Neural cell (in vitro differentiated cells): ENCODE data around the gene CNGA3. TPM values are rescaled to one million over a fixed set of nuclear protein-coding genes. Genes with fewer than 3 reads are reported as not detected.

ENCODE experiments used
- H2AFZ ChIP-seq: fragments of 200-600, 300-800 bp; sonication (generic), shearing (Covaris generic); 2 replicates; pipeline ENCODE4 v1.6.0; 2014; ENCODE audit warnings: low read depth, mild to moderate bottlenecking, antibody characterized with exemption, low read length, moderate library complexity
- H3F3A ChIP-seq: fragments of 200-600 bp; shearing (Covaris generic); 2 replicates; pipeline ENCODE4 v1.6.1; 2016; ENCODE audit warnings: mild to moderate bottlenecking, moderate library complexity, mixed read lengths, antibody characterized with exemption, low read length; ENCODE audit not compliant: insufficient read depth, poor library complexity, severe bottlenecking
- H3K27ac ChIP-seq: fragments of 200-600, 300-800 bp; sonication (generic), shearing (Covaris generic); 2 replicates; pipeline ENCODE4 v1.5.1; 2014; ENCODE audit warnings: mild to moderate bottlenecking, low read length, moderate library complexity
- H3K27me3 ChIP-seq: fragments of 300-800, 200-600 bp; sonication (generic), shearing (Covaris generic); 2 replicates; pipeline ENCODE4 v1.6.0; 2014; ENCODE audit warnings: mild to moderate bottlenecking, low read depth, low read length, moderate library complexity; ENCODE audit not compliant: insufficient read depth
- H3K36me3 ChIP-seq: fragments of 300-800, 200-600 bp; sonication (generic), shearing (Covaris generic); 2 replicates; pipeline ENCODE4 v1.5.1; 2014; ENCODE audit warnings: mild to moderate bottlenecking, antibody characterized with exemption, low read length, moderate library complexity; ENCODE audit not compliant: insufficient read depth
- H3K4me2 ChIP-seq: fragments of 300-800, 200-600 bp; sonication (generic), shearing (Covaris generic); 2 replicates; pipeline ENCODE4 v1.6.0; 2014; ENCODE audit warnings: mild to moderate bottlenecking, low read length
- H3K4me3 ChIP-seq: fragments of 300-800, 200-600 bp; sonication (generic), shearing (Covaris generic); 2 replicates; pipeline ENCODE4 v1.5.1; 2014; ENCODE audit warnings: mild to moderate bottlenecking, low read length, moderate library complexity
- H3K79me2 ChIP-seq: fragments of 200-600 bp; shearing (Covaris generic); replicated peaks from 2 replicates; pipeline ENCODE4 v1.6.0; 2014; ENCODE audit warnings: mild to moderate bottlenecking, low read length, moderate library complexity; ENCODE audit not compliant: insufficient read depth
- H3K9ac ChIP-seq: fragments of 300-800, 200-600 bp; sonication (generic), shearing (Covaris generic); 2 replicates; pipeline ENCODE4 v1.6.1; 2016; ENCODE audit warnings: mild to moderate bottlenecking, low read length, mixed read lengths
- H3K9me2 ChIP-seq: fragments of 200-600 bp; shearing (Covaris generic); 2 replicates; pipeline ENCODE4 v1.6.1; 2016; ENCODE audit warnings: mild to moderate bottlenecking, low read length, mixed read lengths; ENCODE audit not compliant: insufficient read depth
- H3K9me3 ChIP-seq: fragments of 200-600, 300-800 bp; sonication (generic), shearing (Covaris generic); 2 replicates; pipeline ENCODE4 v1.6.1; 2016; ENCODE audit warnings: mild to moderate bottlenecking, mixed run types, low read length, moderate library complexity, mixed read lengths
- H4K20me1 ChIP-seq: fragments of 200-600 bp; shearing (Covaris generic); 2 replicates; pipeline ENCODE4 v1.6.1; 2016; ENCODE audit warnings: mild to moderate bottlenecking, mixed run types; ENCODE audit not compliant: insufficient read depth
- EP300 ChIP-seq: fragments of 450-650 bp; conservative IDR thresholded peaks from 2 replicates; pipeline ENCODE4 v1.6.1; 2014; ENCODE audit warnings: antibody characterized with exemption, mild to moderate bottlenecking, moderate library complexity; ENCODE audit not compliant: poor library complexity, severe bottlenecking
- EZH2 ChIP-seq: fragments of 200-600, 300-800 bp; shearing (Covaris generic), sonication (generic); IDR thresholded peaks from 2 replicates; pipeline ENCODE4 v1.6.1; 2014; ENCODE audit warnings: antibody characterized with exemption, low read length, borderline replicate concordance, mild to moderate bottlenecking; ENCODE audit not compliant: insufficient read depth, poor library complexity, severe bottlenecking
- MXI1 ChIP-seq: fragments of 450-650 bp; conservative IDR thresholded peaks from 2 replicates; pipeline ENCODE4 v1.6.1; 2014; ENCODE audit warnings: antibody characterized with exemption, mild to moderate bottlenecking; ENCODE audit not compliant: poor library complexity, severe bottlenecking
- POLR2AphosphoS5 ChIP-seq: IDR thresholded peaks from 2 replicates; pipeline ENCODE4 v1.6.1; 2012
- RAD21 ChIP-seq: fragments of 450-650 bp; conservative IDR thresholded peaks from 2 replicates; pipeline ENCODE4 v1.6.1; 2014; ENCODE audit warnings: antibody characterized with exemption, mild to moderate bottlenecking, moderate library complexity
- SMC3 ChIP-seq: fragments of 450-650 bp; conservative IDR thresholded peaks from 2 replicates; pipeline ENCODE4 v1.6.1; 2014; ENCODE audit warnings: antibody characterized with exemption, mild to moderate bottlenecking, moderate library complexity; ENCODE audit not compliant: poor library complexity
- TAF1 ChIP-seq: IDR thresholded peaks from 2 replicates; pipeline ENCODE4 v1.6.1; 2012; ENCODE audit warnings: low read depth
- polyA plus RNA-seq: library from polyadenylated mRNA; depleted of rRNA; stranded (reverse); fragments of >200 nt; gene quantifications from 2 replicates; pipeline ENCODE4 v1.2.3, GENCODE V29; 2014
- TF ChIP-seq, protein P1 (sequence below): fragments of 450-650 bp; IDR thresholded peaks from 2 replicates; pipeline ENCODE4 v1.5.1; 2014; ENCODE audit warnings: antibody characterized with exemption, mild to moderate bottlenecking, moderate library complexity; ENCODE audit not compliant: poor library complexity, severe bottlenecking
- TF ChIP-seq, protein P2 (sequence below): IDR thresholded peaks from 2 replicates; pipeline ENCODE4 v1.6.1; 2012; ENCODE audit warnings: borderline replicate concordance

Gene CNGA3
- polyA plus RNA-seq, 1 donor from 2014 or later: 0.64 TPM

DNA sequence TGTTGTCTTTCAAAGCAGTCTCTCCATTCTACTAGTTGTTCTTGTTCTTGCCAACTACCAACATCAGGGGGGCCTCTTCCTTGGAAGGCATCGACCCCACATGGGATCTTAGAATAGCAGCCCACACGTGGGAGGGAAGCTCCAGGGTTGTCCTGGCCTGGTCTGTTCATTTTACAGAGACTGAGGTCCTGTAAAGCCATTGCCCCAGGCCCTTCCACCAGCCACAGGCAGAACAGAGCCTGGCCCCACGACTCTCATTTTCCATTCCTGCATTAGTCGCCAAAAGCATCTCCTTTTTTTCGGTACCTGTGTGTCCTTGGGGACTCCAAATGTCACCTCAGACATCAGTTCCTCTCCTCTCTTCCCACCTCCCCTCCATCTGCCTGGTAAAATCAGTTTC, 28.0 kb downstream of the CNGA3 start:
- no peak overlapping the region for H3K9ac ChIP-seq
- H3K36me3 ChIP-seq: no peaks in the 10 kb centered on the region
- no peaks in the 10 kb centered on the region for H3F3A ChIP-seq
- H3K27ac ChIP-seq: no peak overlapping the region
- no peak overlapping the region for H3K4me2 ChIP-seq
- no peaks in the 10 kb centered on the region for H3K9me2 ChIP-seq
- H3K79me2 ChIP-seq: no peaks in the 10 kb centered on the region
- H3K4me3 ChIP-seq: no peak overlapping the region
- H3K27me3 ChIP-seq: no peaks in the 10 kb centered on the region
- H2AFZ ChIP-seq: no peak overlapping the region
- H3K9me3 ChIP-seq: no peaks in the 10 kb centered on the region
- no peaks in the 10 kb centered on the region for H4K20me1 ChIP-seq
- TF ChIP-seq MXI1: no peak
- TF ChIP-seq EP300: no peak
- no peak for TF ChIP-seq TAF1
- TF ChIP-seq RAD21: no peak
- TF ChIP-seq POLR2AphosphoS5: no peak

DNA sequence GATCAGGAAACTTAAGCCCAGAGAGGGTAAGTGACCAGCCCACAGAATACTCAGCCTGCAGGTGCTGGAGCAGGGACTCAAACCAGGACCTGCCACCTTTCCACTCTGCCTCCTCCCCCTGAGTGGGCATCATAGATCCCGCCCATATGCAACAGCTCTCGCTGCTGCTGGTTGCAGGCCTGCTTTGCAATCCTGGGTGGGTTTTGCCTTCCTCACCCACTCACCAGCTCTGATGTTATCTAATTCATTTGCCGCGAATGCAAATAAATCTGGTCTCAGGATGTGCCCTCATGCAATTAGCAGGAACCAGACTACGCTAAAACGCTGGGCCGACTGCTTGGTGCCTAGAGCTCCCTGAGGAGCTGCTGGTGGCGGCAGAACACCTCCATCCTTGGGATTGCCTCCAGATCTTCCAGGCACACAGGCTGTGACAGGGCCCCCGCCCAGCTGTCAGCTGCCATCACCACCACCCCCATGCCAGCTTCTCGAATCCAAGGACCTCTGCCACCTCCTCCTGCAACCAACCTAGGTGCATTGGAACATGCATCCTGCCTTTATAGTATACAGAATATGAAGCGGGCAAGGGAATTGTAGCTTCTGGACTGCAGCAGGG, 28.8 kb downstream of the CNGA3 start:
- Histone ChIP-seq H3K9ac (no peak overlapping the region), H3K4me2 (no peak overlapping the region), H3K9me3 (no peaks in the 10 kb centered on the region), H3F3A (no peaks in the 10 kb centered on the region), H3K9me2 (no peaks in the 10 kb centered on the region), H4K20me1 (no peaks in the 10 kb centered on the region), H2AFZ (no peak overlapping the region), H3K27me3 (no peaks in the 10 kb centered on the region), H3K36me3 (no peaks in the 10 kb centered on the region), H3K79me2 (no peaks in the 10 kb centered on the region), H3K4me3 (no peak overlapping the region), H3K27ac (no peak overlapping the region)
- no peak for TF ChIP-seq SMC3
- no peak for TF ChIP-seq MXI1
- TF ChIP-seq, protein P1, sequence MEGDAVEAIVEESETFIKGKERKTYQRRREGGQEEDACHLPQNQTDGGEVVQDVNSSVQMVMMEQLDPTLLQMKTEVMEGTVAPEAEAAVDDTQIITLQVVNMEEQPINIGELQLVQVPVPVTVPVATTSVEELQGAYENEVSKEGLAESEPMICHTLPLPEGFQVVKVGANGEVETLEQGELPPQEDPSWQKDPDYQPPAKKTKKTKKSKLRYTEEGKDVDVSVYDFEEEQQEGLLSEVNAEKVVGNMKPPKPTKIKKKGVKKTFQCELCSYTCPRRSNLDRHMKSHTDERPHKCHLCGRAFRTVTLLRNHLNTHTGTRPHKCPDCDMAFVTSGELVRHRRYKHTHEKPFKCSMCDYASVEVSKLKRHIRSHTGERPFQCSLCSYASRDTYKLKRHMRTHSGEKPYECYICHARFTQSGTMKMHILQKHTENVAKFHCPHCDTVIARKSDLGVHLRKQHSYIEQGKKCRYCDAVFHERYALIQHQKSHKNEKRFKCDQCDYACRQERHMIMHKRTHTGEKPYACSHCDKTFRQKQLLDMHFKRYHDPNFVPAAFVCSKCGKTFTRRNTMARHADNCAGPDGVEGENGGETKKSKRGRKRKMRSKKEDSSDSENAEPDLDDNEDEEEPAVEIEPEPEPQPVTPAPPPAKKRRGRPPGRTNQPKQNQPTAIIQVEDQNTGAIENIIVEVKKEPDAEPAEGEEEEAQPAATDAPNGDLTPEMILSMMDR: no peak
- TF ChIP-seq EP300: no peak
- TF ChIP-seq EZH2: no peak

DNA sequence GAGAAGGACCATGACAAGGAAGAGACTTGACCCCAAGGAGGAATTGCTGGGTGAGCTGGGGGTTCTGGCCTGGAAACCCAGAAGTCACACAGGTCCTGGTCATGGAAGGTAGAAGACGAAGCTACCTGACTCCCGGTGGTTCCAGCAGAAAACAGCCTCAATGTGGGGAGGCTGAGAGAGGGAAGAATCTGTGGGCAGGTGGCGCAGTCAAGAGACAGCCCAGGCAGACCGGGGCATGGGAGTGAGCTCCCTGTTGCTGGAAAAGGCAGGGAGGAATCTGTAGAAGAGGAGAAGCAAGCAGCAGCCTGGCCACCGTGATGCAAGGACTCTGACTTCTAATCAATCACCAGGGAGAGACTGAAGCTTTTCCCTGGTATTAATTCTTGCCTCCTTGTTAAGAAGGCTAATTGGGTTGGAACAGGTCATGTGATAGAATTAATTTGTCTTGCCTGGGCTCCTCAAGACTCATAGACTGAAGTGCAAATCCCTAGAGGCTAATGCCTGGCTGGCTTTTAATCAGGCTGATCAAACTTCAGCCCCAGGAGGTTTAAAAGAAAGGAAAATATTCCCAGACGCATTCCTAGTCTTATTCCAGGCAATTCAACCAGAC, 30.1 kb downstream of the CNGA3 start:
- H4K20me1 ChIP-seq: no peaks in the 10 kb centered on the region
- no peaks in the 10 kb centered on the region for H3K27me3 ChIP-seq
- no peak overlapping the region for H2AFZ ChIP-seq
- no peaks in the 10 kb centered on the region for H3K36me3 ChIP-seq
- H3K4me2 ChIP-seq: no peak overlapping the region
- H3F3A ChIP-seq: no peaks in the 10 kb centered on the region
- no peaks in the 10 kb centered on the region for H3K79me2 ChIP-seq
- H3K9me2 ChIP-seq: no peaks in the 10 kb centered on the region
- H3K27ac ChIP-seq: peak overlapping the region; percentile 60
- H3K9me3 ChIP-seq: no peaks in the 10 kb centered on the region
- H3K9ac ChIP-seq: no peak overlapping the region
- no peak overlapping the region for H3K4me3 ChIP-seq
- TF ChIP-seq MXI1 (no peak), SMC3 (no peak), RAD21 (no peak), EZH2 (no peak), EP300 (no peak), TAF1 (no peak), POLR2AphosphoS5 (no peak)
- TF ChIP-seq, protein P2, sequence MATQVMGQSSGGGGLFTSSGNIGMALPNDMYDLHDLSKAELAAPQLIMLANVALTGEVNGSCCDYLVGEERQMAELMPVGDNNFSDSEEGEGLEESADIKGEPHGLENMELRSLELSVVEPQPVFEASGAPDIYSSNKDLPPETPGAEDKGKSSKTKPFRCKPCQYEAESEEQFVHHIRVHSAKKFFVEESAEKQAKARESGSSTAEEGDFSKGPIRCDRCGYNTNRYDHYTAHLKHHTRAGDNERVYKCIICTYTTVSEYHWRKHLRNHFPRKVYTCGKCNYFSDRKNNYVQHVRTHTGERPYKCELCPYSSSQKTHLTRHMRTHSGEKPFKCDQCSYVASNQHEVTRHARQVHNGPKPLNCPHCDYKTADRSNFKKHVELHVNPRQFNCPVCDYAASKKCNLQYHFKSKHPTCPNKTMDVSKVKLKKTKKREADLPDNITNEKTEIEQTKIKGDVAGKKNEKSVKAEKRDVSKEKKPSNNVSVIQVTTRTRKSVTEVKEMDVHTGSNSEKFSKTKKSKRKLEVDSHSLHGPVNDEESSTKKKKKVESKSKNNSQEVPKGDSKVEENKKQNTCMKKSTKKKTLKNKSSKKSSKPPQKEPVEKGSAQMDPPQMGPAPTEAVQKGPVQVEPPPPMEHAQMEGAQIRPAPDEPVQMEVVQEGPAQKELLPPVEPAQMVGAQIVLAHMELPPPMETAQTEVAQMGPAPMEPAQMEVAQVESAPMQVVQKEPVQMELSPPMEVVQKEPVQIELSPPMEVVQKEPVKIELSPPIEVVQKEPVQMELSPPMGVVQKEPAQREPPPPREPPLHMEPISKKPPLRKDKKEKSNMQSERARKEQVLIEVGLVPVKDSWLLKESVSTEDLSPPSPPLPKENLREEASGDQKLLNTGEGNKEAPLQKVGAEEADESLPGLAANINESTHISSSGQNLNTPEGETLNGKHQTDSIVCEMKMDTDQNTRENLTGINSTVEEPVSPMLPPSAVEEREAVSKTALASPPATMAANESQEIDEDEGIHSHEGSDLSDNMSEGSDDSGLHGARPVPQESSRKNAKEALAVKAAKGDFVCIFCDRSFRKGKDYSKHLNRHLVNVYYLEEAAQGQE: no peak
- TF ChIP-seq, protein P1: no peak
